ENCODE data around the gene GABRA6.

GABRA6 gene

DNA sequence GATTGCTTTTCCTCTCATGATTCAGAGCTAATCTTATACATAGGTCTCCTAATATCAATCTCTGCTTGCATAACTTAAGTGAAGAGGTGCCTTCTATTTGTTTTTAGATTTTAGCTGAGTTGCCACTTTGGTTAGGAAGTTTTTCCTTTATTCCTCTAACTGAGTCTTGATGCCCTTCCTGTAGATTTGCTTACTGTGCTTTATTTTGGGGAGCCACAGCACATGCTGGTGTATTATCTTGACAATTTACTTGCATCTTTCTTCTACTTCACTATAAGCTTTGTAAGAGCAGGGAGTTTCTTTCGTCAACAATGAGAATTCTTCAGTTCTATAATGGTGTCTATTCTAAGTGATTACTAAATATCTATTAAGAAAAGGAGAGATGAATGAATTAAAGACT, 54.9 kb downstream of the GABRA6 start:
- no peak for DNase-seq (ENCODE audit: low read depth)

DNA sequence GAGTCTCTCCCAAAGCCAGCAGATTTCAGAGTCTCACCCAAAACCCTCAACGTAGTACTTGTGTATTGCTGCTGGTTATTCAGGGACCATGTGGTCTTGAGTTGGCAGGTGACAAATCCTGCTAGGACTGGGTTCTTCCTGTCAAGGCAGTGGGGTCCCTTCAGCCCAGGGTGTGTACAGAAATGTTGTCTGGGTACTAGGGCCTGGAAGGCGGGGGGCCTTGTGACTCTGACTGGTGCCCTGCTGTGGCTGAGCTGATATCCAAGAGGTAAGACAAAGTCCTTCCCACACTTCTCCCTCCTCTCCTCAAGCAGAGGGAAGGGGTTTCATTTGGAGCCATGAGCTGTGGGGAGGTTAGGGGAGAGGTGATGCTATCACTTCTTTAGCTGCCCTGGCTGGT, 58.8 kb downstream of the GABRA6 start:
- DNase-seq (ENCODE audit: low read depth) = no peak
- TF ChIP-seq, protein P1, sequence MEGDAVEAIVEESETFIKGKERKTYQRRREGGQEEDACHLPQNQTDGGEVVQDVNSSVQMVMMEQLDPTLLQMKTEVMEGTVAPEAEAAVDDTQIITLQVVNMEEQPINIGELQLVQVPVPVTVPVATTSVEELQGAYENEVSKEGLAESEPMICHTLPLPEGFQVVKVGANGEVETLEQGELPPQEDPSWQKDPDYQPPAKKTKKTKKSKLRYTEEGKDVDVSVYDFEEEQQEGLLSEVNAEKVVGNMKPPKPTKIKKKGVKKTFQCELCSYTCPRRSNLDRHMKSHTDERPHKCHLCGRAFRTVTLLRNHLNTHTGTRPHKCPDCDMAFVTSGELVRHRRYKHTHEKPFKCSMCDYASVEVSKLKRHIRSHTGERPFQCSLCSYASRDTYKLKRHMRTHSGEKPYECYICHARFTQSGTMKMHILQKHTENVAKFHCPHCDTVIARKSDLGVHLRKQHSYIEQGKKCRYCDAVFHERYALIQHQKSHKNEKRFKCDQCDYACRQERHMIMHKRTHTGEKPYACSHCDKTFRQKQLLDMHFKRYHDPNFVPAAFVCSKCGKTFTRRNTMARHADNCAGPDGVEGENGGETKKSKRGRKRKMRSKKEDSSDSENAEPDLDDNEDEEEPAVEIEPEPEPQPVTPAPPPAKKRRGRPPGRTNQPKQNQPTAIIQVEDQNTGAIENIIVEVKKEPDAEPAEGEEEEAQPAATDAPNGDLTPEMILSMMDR (IDR thresholded peaks at IDR 0.05; ENCODE audit: low read length, missing control alignments) = no peak

More for the DNA sequence above, 54.9 kb downstream of the GABRA6 start:
- TF ChIP-seq, protein P1 (IDR thresholded peaks at IDR 0.05; ENCODE audit: low read length, missing control alignments) = no peak
- no peak overlapping the region for H3K4me3 ChIP-seq (replicated peaks; ENCODE audit: low read depth, low read length)

DNA sequence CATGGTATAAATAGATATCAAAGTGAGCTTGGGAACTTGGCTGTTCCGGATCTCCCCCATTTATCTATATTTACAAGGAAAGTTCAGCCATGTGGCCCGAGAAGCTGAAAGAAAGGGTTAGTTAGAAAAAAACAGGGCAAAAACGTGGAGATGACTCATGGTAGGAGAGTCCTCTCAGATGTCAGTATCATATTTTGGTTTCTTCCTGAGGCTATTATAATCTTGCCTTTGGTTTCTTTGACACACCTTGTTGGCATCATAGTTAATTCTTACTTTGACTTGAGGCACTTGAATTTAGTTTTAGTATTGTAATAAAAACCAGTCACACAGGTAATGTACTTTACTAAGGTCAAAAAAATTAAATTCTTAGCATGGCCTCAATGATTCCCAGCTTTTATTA, 59.9 kb downstream of the GABRA6 start:
- no peak overlapping the region for H3K4me3 ChIP-seq (replicated peaks; ENCODE audit: low read depth, low read length)
- TF ChIP-seq, protein P1 (IDR thresholded peaks at IDR 0.05; ENCODE audit: low read length, missing control alignments) = no peak
- DNase-seq (ENCODE audit: low read depth) = no peak

More for the DNA sequence above, 58.8 kb downstream of the GABRA6 start:
- no peak overlapping the region for H3K4me3 ChIP-seq (replicated peaks; ENCODE audit: low read depth, low read length)

DNA sequence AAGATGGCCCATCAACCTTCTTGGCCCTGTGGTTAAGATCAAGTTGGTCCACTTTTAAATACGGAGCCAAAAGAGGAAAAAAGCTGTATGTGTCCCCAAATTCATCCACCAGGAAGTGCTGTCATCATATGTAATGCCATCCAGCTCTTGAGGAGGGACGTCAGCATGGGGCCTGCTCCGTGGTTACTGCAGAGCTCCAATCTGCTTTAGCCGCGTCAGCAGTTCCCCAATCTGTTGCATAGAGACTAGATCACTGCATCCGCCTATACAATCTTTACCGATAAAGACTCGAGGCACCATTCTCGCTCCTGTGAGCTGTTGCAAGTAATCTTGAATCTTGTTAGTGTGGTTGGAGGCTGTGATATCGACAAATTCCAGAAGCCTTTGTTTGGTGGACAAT, 65.7 kb downstream of the GABRA6 start:
- DNase-seq (ENCODE audit: low read depth) = no peak
- TF ChIP-seq, protein P1 (IDR thresholded peaks at IDR 0.05; ENCODE audit: low read length, missing control alignments) = no peak
- H3K4me3 ChIP-seq (replicated peaks; ENCODE audit: low read depth, low read length) = no peak overlapping the region

All from fibroblast of pulmonary artery (primary cell).